K562 (cell line): ENCODE measurements around the gene SH3GLB2. TPM values are rescaled to one million over a fixed set of nuclear protein-coding genes. Genes with fewer than 3 reads are reported as not detected.

ENCODE experiments used
- ATAC-seq: fragments of 200-7000 bp; cut with Tn5 transposase; 3 replicates; pipeline ENCODE4 v1.9.1; 2020; ENCODE audit warnings: moderate library complexity
- BruUV-seq: library from RNA; stranded (reverse); fragments of 400-500 nt; replicated peaks from 2 replicates; lab custom pipeline; 2021; lab: Mats Ljungman, UMichigan
- CTCF ChIA-PET: fragments of 300-600 bp; formaldehyde crosslinking; extraction: SDS; loops from one replicate; lab custom pipeline; 2021; ENCODE audit warnings: low intra/inter-chr PET ratio; lab: Yijun Ruan, JAX
- POLR2A ChIA-PET: fragments of 300-600, 350-650 bp; sonication (Branson Sonifier 250); formaldehyde crosslinking; extraction: SDS; loops from one replicate; lab custom pipeline; 2021; ENCODE audit warnings: antibody characterized with exemption, inconsistent platforms; lab: Yijun Ruan, JAX
- DNase-seq, 4 experiments: peaks; one replicate each; pipeline versions ENCODE4 v3.0.0 to v3.0.0-alpha.2; 2011 to 2018; ENCODE audit warnings: low spot score in 3 of 4, mixed read lengths in 3 of 4; ENCODE audit errors: extremely low read depth in 1 of 4
- FAIRE-seq: peaks from 2 replicates; lab custom pipeline; 2011; peaks lifted over from hg19 to GRCh38; lab: Jason Lieb, UNC
- H2AFZ ChIP-seq: 2 replicates; pipeline ENCODE4 v1.6.0; 2011; ENCODE audit warnings: low read depth, low read length, control low read depth, inconsistent platforms
- H3K27ac ChIP-seq: fragments of 200-600 bp; 3 replicates; pipeline ENCODE4 v1.8.0; 2011; ENCODE audit warnings: low read depth, mild to moderate bottlenecking, control low read depth, inconsistent platforms, low read length, moderate library complexity, mixed read lengths; ENCODE audit errors: extremely low read depth
- H3K27me3 ChIP-seq, 2 experiments: fragments of 300-600 bp in 1 of 2; 2 replicates in 1 of 2; 3 replicates in 1 of 2; pipeline versions ENCODE4 v1.6.0 to v1.8.0; 2011; ENCODE audit warnings: inconsistent platforms in 2 of 2, low read length in 2 of 2, mild to moderate bottlenecking in 1 of 2, mixed read lengths in 1 of 2, moderate library complexity in 1 of 2; ENCODE audit not compliant: control insufficient read depth in 2 of 2, insufficient read depth in 2 of 2
- H3K36me3 ChIP-seq: fragments of 300-600 bp; 3 replicates; pipeline ENCODE4 v1.8.0; 2011; ENCODE audit warnings: mild to moderate bottlenecking, low read length, inconsistent platforms; ENCODE audit not compliant: control insufficient read depth, insufficient read depth
- H3K4me1 ChIP-seq, 2 experiments: fragments of 200-600 bp in 1 of 2; replicated peaks in 1 of 2; 2 replicates in 1 of 2; 3 replicates in 1 of 2; pipeline versions ENCODE4 v1.5.1 to v1.8.0; 2011; ENCODE audit warnings: inconsistent platforms in 2 of 2, low read length in 2 of 2, mild to moderate bottlenecking in 1 of 2, mixed read lengths in 1 of 2, moderate library complexity in 1 of 2; ENCODE audit not compliant: control insufficient read depth in 2 of 2, insufficient read depth in 2 of 2
- H3K4me2 ChIP-seq: 2 replicates; pipeline ENCODE4 v1.6.1; 2011; ENCODE audit warnings: low read length, control low read depth, inconsistent platforms, mixed read lengths; ENCODE audit not compliant: insufficient read depth
- H3K4me3 ChIP-seq: fragments of 200-600 bp; sonication (generic), shearing (Covaris generic); 2 replicates; pipeline ENCODE4 v1.5.1; 2016; ENCODE audit warnings: control low read depth, inconsistent platforms
- H3K79me2 ChIP-seq: fragments of 200-600 bp; 3 replicates; pipeline ENCODE4 v1.8.0; 2011; ENCODE audit warnings: low read length, inconsistent platforms; ENCODE audit not compliant: control insufficient read depth, insufficient read depth
- H3K9ac ChIP-seq, 2 experiments: 2 replicates each; pipeline versions ENCODE4 v1.6.0 to v1.6.1; 2011; ENCODE audit warnings: low read depth in 2 of 2, low read length in 2 of 2, control low read depth in 1 of 2, inconsistent platforms in 1 of 2, mild to moderate bottlenecking in 1 of 2, mixed read lengths in 1 of 2; ENCODE audit not compliant: insufficient read depth in 1 of 2
- H3K9me1 ChIP-seq: one replicate; pipeline ENCODE4 v1.6.0; 2011; ENCODE audit warnings: inconsistent platforms, mild to moderate bottlenecking, low read length, moderate library complexity; ENCODE audit not compliant: control insufficient read depth, insufficient read depth
- H3K9me3 ChIP-seq: replicated peaks from 2 replicates; pipeline ENCODE4 v1.5.1; 2011; ENCODE audit warnings: low read depth, low read length, inconsistent platforms; ENCODE audit not compliant: control insufficient read depth, insufficient read depth
- H4K20me1 ChIP-seq: replicated peaks from 2 replicates; pipeline ENCODE4 v1.6.1; 2011; ENCODE audit warnings: low read length, inconsistent platforms, mixed read lengths; ENCODE audit not compliant: control insufficient read depth, insufficient read depth
- ARHGAP35 ChIP-seq: fragments of 450-650 bp; IDR thresholded peaks from 2 replicates; pipeline ENCODE4 v1.6.1; 2018; ENCODE audit not compliant: partially characterized antibody
- BRCA1 ChIP-seq, 2 experiments: fragments of 450-650 bp in 1 of 2; sonication (generic) in 1 of 2; formaldehyde crosslinking in 1 of 2; IDR thresholded peaks; 2 replicates each; pipeline versions ENCODE4 v1.5.0 to v1.6.1; 2017 to 2020; ENCODE audit warnings: mild to moderate bottlenecking in 1 of 2, missing genetic modification reagents in 1 of 2
- CAMTA2 ChIP-seq: fragments of 250-450 bp; sonication (Bioruptor Pico); conservative IDR thresholded peaks from 2 replicates; pipeline ENCODE4 v1.5.1; 2022
- PRDM10 ChIP-seq: fragments of 450-650 bp; IDR thresholded peaks from 2 replicates; pipeline ENCODE4 v1.6.1; 2018; ENCODE audit not compliant: partially characterized antibody
- RBM15 ChIP-seq: fragments of 200-400 bp; formaldehyde crosslinking; IDR thresholded peaks from 2 replicates; pipeline ENCODE4 v1.6.1; 2018; ENCODE audit warnings: mild to moderate bottlenecking, low read length, moderate library complexity; ENCODE audit not compliant: insufficient read depth
- ZNF134 ChIP-seq: fragments of 250-450 bp; sonication (Bioruptor Pico); conservative IDR thresholded peaks from 2 replicates; pipeline ENCODE4 v1.4.0; 2020
- WGBS: fragments of 100-300 bp; shearing (Covaris generic); methylation state at CpG from one replicate; pipeline ENCODE4 v1.1.6; 2016; ENCODE audit warnings: low coverage, mixed read lengths; ENCODE audit not compliant: insufficient coverage; ENCODE audit errors: missing lambda C conversion rate; 5-methylcytosine and 5-hydroxymethylcytosine counted together
- in situ Hi-C: fragments of 300-500 bp; cut with MboI; formaldehyde crosslinking; loops from 4 replicates; pipeline ENCODE4 v1.15.0; 2018; ENCODE audit warnings: inconsistent platforms, mixed read lengths
- intact Hi-C: fragments of 100-400 bp; cut with micrococcal nuclease; formaldehyde crosslinking; loops from 2 replicates; pipeline ENCODE4 v1.14.2; 2022
- polyA plus RNA-seq, 8 experiments: library from polyadenylated mRNA; depleted of rRNA in 4 of 8; stranded (reverse) in 5 of 8; unstranded in 3 of 8; fragments of >200 nt; fragmentation: Nextera tagmentation in 2 of 8; fragmentation: Illumina TruSeq in 1 of 8; extraction: Ambion mirVana in 2 of 8; extraction: Trizol in 1 of 8; gene quantifications; 2 replicates each; pipeline versions ENCODE4 v1.2.1 to v1.2.3, GENCODE V29; 2011 to 2014; ENCODE audit warnings: inconsistent platforms in 1 of 8, missing spikeins in 1 of 8
- total RNA-seq, 7 experiments: library from RNA; depleted of rRNA in 6 of 7; stranded (reverse); fragments of >200 nt in 6 of 7; fragmentation: Illumina TruSeq in 2 of 7; extraction: Trizol in 2 of 7; gene quantifications; 2 replicates each; pipeline versions ENCODE4 v1.2.1 to v1.2.3, GENCODE V29; 2011 to 2021; ENCODE audit warnings: low replicate concordance in 1 of 7
- TF ChIP-seq, protein P1 (sequence below), 3 experiments: IDR thresholded peaks in 2 of 3; conservative IDR thresholded peaks in 1 of 3; 2 replicates each; pipeline ENCODE4 v1.5.1; 2011 to 2012; ENCODE audit warnings: low read length in 3 of 3, mild to moderate bottlenecking in 3 of 3, control low read depth in 2 of 3, improper control_type of control experiment in 1 of 3, inconsistent platforms in 1 of 3, low read depth in 1 of 3, mixed read lengths in 1 of 3, moderate library complexity in 1 of 3; ENCODE audit not compliant: insufficient read depth in 2 of 3
- TF ChIP-seq, protein P2 (sequence below): fragments of 250-450 bp; sonication (Bioruptor Pico); IDR thresholded peaks from 2 replicates; pipeline ENCODE4 v1.4.0; 2020

SH3GLB2 gene
- total and polyA plus RNA-seq, 9 of the 15 experiments (the other 6 are each of a cell fraction or from before 2014, with no cell fraction given): 0.20 to 118 (median 58.8) TPM

DNA sequence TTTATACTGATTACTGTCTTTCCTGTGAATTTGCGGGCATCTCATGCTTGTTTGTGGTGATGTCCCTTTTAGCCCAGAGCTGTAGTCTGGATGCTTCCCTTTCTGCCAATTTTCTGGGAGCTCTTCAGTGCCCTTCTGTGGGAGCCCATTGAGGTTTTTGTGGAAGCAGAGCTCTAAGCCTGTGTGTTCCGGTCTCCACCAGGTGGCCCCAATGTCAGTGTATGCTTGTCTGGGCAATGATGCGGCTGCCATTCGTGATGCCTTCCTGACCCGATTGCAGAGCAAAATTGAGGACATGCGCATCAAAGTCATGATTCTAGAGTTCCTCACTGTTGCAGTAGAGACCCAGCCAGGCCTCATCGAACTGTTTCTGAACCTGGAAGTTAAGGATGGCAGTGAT is 35.1 kb downstream of the SH3GLB2 start:
- H2AFZ ChIP-seq: no peak overlapping the region
- H3K27me3 ChIP-seq: no peaks in the 10 kb centered on the region
- ATAC-seq (peak; percentile 70; the same call in 2 of the 3 replicates), FAIRE-seq (peak; percentile 52), DNase-seq (no peak)
- H3K36me3 ChIP-seq: peaks cover 85% of the 10 kb centered on the region
- H3K9me1 ChIP-seq: no peaks in the 10 kb centered on the region
- no peaks in the 10 kb centered on the region for H3K4me1 ChIP-seq
- H3K9ac ChIP-seq: no peak overlapping the region
- H3K9me3 ChIP-seq: no peaks in the 10 kb centered on the region
- H3K4me2 ChIP-seq: no peak overlapping the region
- ChIA-PET POLR2A (interaction anchor here (0.5 to 0.7 kb wide), 2 partner anchors 11 to 249 kb away, joined by 3 to 5 read pairs; no protein-coding TSS in a partner anchor), CTCF (interaction anchor here (0.6 kb wide), 1 partner anchor 617 kb away, joined by 7 read pairs; no protein-coding TSS in a partner anchor)
- intact Hi-C loops (no loop called here), in situ Hi-C loops (no loop called here)
- TF ChIP-seq, protein P1, sequence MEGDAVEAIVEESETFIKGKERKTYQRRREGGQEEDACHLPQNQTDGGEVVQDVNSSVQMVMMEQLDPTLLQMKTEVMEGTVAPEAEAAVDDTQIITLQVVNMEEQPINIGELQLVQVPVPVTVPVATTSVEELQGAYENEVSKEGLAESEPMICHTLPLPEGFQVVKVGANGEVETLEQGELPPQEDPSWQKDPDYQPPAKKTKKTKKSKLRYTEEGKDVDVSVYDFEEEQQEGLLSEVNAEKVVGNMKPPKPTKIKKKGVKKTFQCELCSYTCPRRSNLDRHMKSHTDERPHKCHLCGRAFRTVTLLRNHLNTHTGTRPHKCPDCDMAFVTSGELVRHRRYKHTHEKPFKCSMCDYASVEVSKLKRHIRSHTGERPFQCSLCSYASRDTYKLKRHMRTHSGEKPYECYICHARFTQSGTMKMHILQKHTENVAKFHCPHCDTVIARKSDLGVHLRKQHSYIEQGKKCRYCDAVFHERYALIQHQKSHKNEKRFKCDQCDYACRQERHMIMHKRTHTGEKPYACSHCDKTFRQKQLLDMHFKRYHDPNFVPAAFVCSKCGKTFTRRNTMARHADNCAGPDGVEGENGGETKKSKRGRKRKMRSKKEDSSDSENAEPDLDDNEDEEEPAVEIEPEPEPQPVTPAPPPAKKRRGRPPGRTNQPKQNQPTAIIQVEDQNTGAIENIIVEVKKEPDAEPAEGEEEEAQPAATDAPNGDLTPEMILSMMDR (IDR thresholded peaks at IDR 0.05 in 2 of 3, conservative IDR thresholded peaks at IDR 0.05 in 1 of 3; ENCODE audit: insufficient read depth in 2 of 3, low read depth in 1 of 3, low read length in 3 of 3): peak; percentile 26 to 33 (median 32); a peak in 4 of 6 replicates
- TF ChIP-seq ZNF134 (CRISPR knock-in tag): no peak
- WGBS: 89% methylated on average over 7 of the region's 7 CpGs
- BruUV-seq: no TSS peak
- no peak overlapping the region for H3K27ac ChIP-seq
- no peaks in the 10 kb centered on the region for H4K20me1 ChIP-seq
- H3K4me3 ChIP-seq: no peak overlapping the region
- H3K79me2 ChIP-seq: no peaks in the 10 kb centered on the region

DNA sequence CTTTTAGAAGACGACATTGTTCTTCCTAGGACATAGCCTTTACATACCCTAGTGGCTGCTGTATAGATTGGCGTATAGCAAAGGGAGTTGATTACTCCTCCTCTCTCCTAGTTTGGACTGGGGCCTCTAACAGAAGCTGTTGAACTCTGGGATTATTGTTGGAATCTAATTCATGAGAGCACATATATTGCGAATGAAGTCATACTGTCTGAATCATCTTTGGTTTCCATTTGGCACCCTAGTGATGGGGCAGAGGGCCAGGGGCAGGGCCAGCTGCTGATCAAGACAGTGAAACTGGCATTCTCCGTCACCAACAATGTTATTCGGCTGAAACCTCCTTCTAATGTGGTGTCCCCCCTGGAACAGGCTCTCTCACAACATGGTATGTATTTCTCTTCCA is 40.3 kb downstream of the SH3GLB2 start:
- H3K27ac ChIP-seq: no peak overlapping the region
- H4K20me1 ChIP-seq: no peaks in the 10 kb centered on the region
- H3K9me1 ChIP-seq: no peaks in the 10 kb centered on the region
- no peak for DNase-seq
- WGBS: 95% methylated on average over 5 of the region's 5 CpGs
- no peak overlapping the region for H3K4me2 ChIP-seq
- H3K36me3 ChIP-seq: peaks cover 86% of the 10 kb centered on the region
- H2AFZ ChIP-seq: no peak overlapping the region
- ChIA-PET POLR2A (interaction anchor here (2.1 kb wide), 1 partner anchor 14 kb away, joined by 6 read pairs; no protein-coding TSS in a partner anchor), CTCF (no interaction called here)
- H3K79me2 ChIP-seq: no peaks in the 10 kb centered on the region
- no peak overlapping the region for H3K9ac ChIP-seq
- H3K4me3 ChIP-seq: no peak overlapping the region
- ATAC-seq: no peak
- no peaks in the 10 kb centered on the region for H3K9me3 ChIP-seq
- no peak for FAIRE-seq
- intact Hi-C loops (no loop called here), in situ Hi-C loops (no loop called here)
- no peaks in the 10 kb centered on the region for H3K27me3 ChIP-seq
- no peaks in the 10 kb centered on the region for H3K4me1 ChIP-seq
- BruUV-seq: no TSS peak
- TF ChIP-seq, protein P2, sequence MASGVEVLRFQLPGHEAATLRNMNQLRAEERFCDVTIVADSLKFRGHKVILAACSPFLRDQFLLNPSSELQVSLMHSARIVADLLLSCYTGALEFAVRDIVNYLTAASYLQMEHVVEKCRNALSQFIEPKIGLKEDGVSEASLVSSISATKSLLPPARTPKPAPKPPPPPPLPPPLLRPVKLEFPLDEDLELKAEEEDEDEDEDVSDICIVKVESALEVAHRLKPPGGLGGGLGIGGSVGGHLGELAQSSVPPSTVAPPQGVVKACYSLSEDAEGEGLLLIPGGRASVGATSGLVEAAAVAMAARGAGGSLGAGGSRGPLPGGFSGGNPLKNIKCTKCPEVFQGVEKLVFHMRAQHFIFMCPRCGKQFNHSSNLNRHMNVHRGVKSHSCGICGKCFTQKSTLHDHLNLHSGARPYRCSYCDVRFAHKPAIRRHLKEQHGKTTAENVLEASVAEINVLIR (CRISPR knock-in tag): no peak
- TF ChIP-seq RBM15: no peak
- TF ChIP-seq PRDM10: no peak
- TF ChIP-seq CAMTA2 (CRISPR knock-in tag): no peak
- TF ChIP-seq ARHGAP35: no peak
- no peak for TF ChIP-seq BRCA1 (IDR thresholded peaks at IDR 0.05)
- TF ChIP-seq BRCA1 (CRISPR knock-in tag; IDR thresholded peaks at IDR 0.05): no peak
